Measurements from ENCODE around the gene ASB18.
"Not testable (repeated sequence)": the region's sequence is repeated elsewhere in the genome, so short reads cannot be mapped to it uniquely, and the experiment has no call there.

ASB18 gene

DNA sequence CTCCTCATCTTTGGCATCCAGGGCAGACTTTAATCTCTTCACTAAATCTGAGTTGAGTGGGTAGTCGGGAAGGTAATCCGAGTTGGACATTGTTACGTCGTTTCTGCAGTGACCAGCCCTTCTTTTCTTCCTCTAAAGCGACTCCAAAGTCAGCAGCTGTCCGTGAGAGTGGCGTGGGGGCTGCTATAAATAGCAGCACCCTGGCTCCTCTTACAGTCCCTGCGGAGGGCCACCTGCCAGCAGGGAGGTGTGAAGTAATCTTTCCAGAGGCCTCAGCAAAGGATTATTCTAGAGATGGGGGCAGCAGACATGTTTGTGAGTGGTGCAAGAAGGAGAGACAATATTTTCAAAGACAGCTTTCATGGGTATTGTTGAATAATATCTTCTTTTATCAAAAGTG is at the start of gene ASB18:
Gene ASB18 (minus strand): TSS at position 151 of the 400 bp plus-strand sequence. CDS start 61 bp downstream, at position 90.
- no peak for DNase-seq

GRCh38 chr2:236311286-236311685 is 47.1 kb upstream of the ASB18 start:
- no peak for DNase-seq

DNA sequence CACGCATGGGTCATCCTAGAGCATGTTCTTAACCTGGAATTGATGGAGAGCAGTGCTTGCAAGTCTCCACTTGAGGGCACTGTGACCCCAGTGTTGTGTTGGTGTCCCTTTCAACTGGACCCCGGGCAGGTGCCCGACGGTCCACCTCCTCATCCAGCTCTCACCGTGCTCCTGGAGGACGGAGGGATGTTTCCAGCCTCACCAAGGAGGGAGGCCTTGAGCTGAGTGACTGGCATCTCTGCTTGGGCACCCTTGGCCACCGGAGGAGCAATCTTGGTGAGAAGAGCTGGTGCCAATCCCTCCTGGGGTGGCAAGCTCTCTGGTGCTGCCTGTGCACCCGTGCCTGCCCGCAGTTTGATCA is 45.4 kb upstream of the ASB18 start:
- no peak for DNase-seq

DNA sequence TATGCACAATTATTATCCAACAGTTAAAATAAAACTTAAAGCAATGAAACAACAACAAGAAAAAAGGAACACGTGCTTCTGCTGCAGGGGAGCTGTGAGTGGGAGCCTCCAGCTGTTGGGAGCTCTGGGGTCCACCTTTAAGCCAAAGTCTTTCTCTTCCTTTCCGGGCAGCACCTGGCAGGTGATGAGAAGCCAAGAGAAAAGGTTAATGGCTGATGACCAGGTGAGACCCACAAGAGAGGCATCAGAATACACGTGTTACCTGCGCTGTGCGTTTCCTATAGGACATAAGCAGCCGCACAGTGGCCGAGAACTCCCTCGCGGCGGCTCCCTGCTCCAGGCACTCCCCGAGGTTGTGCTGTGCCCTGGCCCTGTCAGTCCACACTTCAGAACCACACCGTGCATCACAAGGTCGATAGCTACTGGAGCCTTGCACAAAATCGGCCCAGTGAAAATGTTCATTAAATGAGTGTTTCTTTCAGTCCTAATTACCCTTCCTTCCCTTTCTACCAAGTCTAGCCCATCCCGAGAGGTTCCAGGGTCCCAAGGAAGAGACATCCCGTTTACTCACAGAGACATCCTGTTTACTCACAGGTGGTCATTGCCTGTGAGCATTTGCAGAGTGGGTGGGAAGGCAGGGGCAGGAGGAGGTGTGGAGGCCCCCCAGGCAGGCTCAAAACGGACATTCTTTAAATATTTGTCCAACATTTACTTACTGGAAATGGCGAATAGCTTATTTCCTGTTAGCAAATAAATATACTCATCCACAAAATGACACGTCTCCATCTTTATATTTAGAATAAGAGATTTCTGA is 44.9 kb upstream of the ASB18 start:
- DNase-seq = no peak

DNA sequence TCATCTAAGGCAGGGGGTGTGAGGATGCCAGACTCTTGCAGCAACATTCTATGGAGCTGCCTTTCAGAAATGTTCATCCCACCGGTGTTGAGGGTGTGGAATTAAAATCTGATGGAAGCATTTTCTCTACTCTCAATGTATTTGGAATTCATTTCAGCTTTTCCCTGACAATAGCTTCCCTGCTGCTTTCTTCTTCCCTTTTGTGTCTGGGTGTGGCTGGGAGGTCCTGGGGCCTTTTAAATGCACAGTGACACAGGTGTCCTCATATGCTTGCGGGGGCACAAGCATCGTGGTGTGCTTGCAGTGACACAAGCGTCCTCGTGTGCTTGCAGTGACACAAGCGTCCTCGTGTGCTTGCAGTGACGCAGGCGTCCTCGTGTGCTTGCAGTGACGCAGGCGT is 43.4 kb upstream of the ASB18 start:
- DNase-seq = no peak

DNA sequence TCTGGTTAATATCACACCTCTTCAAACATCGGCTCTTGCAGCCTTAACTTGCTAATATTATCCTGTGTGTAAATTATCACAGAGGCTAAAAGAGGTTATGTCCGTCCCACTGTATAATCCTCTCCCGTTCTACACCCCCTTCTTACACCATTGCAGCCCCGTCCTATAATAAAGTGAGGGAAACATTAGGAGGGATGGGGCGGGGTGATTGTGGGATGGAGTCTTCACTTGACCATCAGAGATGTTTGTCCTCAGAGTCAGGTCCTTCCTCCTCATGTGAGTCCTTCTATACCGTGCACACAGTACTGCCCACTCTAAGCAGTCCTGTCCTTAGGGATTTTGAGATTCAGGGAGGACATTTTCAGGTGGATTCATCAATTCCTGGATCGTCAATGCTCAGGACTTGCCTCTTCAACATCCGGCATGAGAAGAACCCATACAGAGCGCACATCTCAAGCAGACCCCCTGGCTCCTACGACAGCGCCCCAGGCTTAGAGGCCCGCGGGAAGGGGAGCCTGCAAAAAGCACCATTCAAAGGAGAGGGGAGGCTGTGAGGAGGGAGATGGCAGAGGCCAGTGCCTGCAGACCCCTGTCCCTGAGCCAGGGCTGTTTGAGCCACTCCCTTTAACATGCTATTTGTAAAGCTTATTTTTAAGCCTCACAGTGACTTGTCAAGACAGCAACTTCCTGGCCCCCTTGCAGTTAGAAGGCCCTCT is 42.8 kb upstream of the ASB18 start:
- DNase-seq = no peak

DNA sequence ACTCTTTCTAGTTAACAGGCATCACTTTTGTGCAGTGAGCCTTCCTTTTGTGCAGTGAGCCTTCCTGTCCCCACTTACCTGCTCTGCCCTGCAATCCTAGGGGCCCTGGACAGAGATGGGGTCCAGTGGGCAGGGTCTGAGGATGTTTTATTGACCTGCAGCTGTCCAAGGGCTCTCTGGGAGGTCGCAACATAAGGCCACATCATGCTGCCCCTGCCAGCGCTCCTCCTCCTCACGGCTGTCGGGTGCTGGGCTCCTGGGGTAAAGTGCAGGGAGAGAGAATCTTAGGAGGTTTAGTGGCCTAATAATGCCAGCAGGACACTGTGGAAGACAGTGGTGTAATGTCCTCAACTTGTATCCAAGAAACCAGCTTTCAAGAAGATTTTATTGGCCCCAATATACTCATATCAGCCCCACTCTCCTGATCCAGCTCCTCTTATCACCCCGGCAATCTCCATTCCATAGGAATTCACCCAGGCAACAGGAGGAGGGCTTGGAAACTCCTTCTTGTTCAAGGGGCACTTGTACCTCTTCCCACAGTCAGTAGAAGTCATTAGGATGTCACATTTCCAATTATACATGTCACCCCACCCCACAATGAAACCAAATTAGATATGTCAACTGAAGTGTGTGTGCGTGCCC is 41.9 kb upstream of the ASB18 start:
- no peak for DNase-seq

DNA sequence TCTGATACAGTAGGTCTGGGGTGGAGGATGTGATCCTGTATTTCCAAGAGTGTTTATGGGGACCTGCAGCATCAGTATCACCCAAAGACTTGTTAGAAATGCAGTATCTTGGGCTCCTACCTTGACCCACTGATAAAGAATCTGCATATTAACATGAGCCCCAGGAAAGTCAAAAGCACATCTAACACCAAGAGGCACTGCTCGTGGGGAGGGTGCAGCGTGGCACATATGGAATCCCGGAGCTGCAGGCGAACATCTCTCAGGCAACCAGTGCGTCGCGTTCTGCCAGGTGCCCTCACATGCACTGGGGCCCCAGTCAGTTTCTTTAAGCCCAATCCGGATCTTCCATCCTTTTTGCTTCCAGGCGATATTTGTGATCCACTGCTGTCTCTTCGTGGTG is 41.3 kb upstream of the ASB18 start:
- DNase-seq = no peak

DNA sequence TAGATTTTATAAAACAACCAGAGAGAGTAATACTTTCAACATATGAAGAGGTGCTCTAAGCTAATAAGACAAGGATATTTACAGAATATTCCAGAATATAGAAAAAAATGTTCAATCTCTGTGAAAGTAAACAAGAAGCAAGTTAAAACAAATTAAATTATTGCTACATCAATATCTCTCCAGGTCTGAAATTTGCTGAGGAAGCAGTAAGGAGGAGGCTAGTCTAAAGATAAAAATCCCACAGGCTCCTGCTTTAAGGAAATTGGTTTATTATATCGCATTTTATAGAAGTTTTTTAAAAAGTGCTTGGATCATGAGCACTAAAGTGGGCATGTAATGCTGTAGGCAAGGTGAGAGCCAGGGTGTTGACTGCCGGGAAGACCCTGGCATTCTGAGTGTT is 39.7 kb upstream of the ASB18 start:
- no peak for DNase-seq

DNA sequence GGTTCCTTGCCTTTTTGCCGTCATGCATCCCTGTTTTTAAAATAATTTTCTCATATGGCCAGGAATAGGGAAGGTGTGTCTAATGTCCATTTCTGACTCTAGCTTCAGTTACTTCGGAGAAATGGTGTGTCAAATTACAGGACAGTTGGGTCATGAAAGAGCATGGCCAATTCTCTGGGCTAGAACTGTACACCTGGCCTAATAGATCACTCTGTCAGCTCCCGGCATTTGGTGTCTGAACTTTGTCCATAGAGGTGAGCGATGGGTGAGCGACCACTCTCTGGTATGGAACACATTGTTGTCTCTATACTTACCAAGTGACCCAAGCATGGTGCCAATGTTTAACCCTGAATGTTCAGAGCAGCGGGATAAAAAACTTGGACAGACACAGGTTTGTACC is 38.3 kb upstream of the ASB18 start:
- no peak for DNase-seq

DNA sequence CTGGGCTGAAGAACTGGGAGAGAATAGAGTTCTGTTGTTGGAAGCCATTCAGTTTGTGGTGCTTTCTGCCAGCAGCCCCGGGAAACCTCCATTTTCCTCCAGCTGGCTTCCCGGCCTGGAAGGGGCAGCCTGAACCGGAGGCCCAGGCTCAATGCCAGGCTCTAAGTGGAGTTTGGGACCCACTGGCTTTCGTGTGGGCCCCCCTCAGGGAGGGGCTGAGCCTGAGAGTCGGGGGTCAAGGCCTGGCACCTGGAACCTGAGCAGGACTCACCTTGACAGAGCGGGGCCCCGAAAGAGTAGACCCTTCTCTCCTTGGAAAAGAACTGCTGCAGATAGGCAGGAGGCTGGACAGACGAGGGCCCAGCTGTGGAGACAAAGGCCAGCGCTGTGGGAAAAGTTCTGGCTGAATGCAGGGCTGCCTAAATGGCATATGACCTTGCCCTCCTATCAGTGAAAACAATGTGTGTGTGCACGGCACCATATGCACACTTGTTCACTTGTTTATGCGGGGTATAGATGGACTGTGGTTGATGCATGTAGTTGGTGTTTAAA is 34.8 kb upstream of the ASB18 start:
- DNase-seq = no peak

GRCh38 chr2:236295481-236295880 is 31.3 kb upstream of the ASB18 start:
- no peak for DNase-seq

GRCh38 chr2:236294647-236295046 is 30.4 kb upstream of the ASB18 start:
- no peak for DNase-seq

GRCh38 chr2:236293241-236293810 is 29.1 kb upstream of the ASB18 start:
- no peak for DNase-seq

GRCh38 chr2:236291911-236292310 is 27.7 kb upstream of the ASB18 start:
- no peak for DNase-seq

DNA sequence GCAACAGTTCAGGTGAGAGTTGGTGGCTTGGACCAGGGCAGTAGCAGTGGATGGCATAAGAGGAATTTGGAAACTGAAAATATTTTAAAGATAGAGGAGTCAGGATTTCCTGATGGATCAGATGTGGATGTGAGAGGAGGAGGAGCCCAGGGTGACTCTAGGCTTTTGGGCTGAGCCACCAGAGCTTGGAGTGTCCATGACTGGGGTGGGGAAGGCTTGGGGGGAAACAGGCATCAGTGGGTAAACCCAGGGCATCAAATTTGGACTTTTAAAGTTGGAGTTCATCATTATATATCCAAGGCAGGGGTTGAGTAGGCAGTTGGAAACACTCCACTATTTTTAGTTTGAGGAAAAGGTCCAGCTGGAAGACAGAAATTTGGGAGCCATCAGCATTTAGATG is 27.3 kb upstream of the ASB18 start:
- DNase-seq = no peak

DNA sequence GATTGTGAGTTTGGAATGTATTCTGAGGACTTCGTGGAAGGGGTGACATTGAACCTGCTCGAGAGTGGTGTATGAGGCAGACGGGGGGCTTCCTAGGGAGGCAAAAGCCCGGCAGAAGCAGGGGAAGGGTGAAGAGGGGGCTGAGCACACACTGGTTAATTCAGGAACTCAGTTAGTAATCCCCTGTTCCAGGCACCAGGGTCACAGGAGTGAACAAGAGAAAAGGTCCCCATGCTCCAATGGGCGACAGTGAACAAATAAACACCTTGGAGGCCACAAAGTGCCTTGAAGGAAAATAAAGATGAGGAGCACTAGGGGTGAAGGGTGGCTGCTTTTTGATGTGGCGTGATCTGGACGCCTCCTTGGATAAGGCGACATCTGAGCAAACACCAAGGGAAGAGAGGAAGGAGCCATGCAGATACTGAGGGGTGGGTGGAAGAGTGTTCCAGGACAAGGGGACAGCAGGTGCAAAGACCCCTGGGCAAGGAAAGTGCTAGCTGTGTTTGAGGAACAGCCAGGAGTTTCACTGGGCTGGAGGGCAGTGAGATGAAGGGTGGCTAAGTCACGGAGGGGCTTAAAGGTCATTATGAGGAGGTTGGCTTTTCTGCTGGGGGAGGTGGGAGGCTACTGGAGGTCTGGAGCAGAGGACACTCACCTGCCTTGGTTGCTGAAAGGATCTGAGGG is 26.7 kb upstream of the ASB18 start:
- DNase-seq = no peak

DNA sequence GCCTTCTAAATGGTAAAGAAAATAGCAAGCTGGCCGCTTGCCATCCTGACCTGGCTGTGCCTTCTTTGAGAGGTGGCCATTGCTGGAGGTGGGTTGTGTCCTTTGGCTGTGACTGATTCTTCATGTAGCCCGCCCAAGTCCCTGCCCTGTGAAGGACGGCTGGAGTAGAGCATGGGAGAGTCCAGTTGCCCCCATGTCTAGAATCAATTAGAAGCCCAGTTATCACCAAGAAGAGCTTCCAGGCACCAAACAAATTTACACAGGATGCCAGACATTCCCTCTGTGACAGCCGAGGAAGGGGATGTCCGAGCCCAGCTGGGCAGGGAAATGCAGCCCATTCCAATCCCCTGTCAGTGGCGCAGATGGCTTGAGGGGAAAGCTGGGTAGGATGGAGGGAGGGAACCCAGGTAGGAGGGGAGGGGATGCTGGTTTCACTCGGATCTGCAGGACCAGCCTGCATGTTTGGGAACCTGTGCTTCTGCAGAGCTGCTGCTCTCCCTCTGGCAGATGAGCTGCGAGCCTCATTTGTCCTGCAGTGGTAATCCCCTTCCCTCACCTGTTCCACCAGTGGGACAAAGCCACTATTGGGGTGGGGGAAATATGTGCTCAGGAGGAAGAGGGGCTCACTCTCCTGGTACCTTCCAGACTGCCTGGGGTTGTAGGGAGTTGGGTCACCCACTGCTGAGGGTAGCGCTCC is 25.7 kb upstream of the ASB18 start:
- no peak for DNase-seq

DNA sequence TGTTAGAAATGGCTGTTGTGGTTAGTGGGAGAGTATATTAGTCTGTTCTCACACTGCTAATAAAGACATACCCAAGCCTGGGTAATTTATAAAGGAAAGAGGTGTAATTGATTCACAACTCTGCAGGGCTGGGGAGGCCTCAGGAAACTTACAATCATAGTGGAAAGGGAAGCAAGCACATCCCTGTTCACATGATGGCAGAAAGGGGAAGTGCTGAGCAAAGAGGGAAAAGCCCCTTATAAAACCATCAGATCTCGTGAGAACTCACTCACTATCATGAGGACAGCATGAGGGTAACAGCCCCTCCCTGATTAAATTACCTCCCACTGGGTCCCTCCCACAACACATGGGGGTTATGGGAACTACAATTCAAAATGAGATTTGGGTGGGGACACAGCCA is 24.2 kb upstream of the ASB18 start:
- DNase-seq = not testable (repeated sequence)

- no peak for DNase-seq
Measured at GRCh38 chr2:236287656-236288055, 23.4 kb upstream of the ASB18 start.

GRCh38 chr2:236286873-236287545 is 22.8 kb upstream of the ASB18 start:
- DNase-seq = no peak

GRCh38 chr2:236284208-236284607 is 20.0 kb upstream of the ASB18 start:
- DNase-seq = no peak

All from CD4-positive, alpha-beta T cell treated with Interleukin-4 for 1 hour (primary cell).